Skeletal muscle cell (primary cell): ENCODE results near the gene MIOS.

Experiments
- DNase-seq: peaks from one replicate; pipeline ENCODE4 v3.0.0-alpha.2; 2010; ENCODE audit warnings: low read depth
- H3K4me3 ChIP-seq: 2 replicates; pipeline ENCODE4 v1.5.1; 2011; ENCODE audit warnings: low read depth, mild to moderate bottlenecking, control low read depth, low read length, moderate library complexity

Gene MIOS

GRCh38 chr7:7577888-7578287 lies 11.2 kb downstream of the MIOS start:
- no peak overlapping the region for H3K4me3 ChIP-seq
- DNase-seq = no peak

DNA sequence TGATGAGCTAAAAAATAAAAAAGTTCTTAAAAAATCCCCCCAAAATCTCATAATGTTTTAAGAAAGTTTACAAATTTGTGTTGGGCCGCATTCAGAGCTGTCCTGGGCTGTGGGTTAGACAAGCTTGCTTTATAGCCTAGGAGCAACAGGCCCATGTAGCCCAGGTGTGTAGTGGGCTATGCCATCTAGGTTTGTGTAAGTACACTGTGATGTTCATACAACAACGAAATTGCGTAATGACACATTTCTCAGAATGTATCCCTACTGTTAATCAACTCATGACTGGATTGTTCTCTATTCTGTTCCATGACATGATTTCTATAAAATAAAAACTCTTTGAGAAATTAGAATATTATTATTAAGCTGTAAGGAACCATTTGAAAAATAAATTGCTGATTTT lies 13.0 kb downstream of the MIOS start:
- H3K4me3 ChIP-seq = no peak overlapping the region
- DNase-seq = no peak

- no peak overlapping the region for H3K4me3 ChIP-seq
- no peak for DNase-seq
These were observed 15.0 kb downstream of the MIOS start for GRCh38 chr7:7581531-7582179.

- no peak for DNase-seq
- H3K4me3 ChIP-seq = no peak overlapping the region
These were observed 15.9 kb downstream of the MIOS start for GRCh38 chr7:7582596-7582995.

DNA sequence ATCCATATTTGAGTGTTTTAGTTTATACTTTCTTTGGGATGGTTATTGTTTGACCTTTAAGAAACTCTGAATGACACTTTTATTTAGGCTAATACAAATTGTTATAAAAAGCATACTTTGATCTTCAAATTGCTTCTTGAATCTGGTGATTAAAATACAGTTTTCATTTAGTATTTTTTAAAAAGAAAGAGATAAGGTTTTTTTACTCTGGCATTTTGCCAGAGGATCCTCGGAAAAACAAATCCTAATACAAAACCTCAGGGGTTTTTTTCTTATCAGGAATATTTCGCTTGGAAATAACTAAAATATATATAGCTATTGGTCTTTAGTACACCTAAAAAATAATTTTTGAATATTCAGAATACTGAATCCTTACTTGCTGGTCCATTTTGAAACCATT lies 17.0 kb downstream of the MIOS start:
- no peak overlapping the region for H3K4me3 ChIP-seq
- DNase-seq = no peak

DNA sequence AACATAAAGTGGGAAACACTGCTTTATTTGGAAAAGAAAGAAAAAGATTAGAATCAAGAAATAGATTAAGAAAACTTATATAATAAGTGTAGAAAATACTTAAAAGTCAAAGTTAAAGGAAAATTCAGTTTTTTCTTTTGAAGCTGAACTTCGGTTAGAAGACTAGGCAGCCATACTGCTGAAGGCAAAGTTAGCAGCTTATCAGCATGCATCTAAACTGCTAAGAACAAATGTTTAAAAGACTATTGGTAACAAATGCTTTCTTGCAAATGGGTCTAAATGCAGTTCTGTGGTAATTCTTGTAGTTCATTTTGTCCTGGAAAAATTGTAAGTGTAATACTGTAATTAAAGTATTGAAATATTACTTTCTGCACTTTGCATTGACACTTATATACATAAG lies 18.0 kb downstream of the MIOS start:
- H3K4me3 ChIP-seq = no peak overlapping the region
- DNase-seq = no peak

- H3K4me3 ChIP-seq = no peak overlapping the region
These were observed 18.7 kb downstream of the MIOS start for GRCh38 chr7:7585241-7585928.

DNA sequence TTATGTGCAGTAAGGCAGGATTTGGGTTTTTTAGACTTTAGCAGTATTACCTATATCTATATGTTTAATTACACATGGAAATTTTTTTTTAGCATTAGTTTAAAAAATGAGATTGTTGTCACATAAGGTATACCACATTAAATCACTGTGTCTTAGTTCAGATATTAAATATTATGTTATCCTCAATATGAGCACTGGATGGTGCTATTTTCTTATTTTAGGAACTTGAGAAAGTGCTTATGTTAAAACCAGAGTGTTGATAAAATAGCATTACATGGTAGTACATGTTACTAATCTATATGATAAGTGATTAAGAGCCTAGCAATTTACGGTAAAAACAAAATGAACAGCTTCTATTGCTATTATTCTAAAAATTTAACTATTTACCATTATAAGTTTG lies 28.8 kb downstream of the MIOS start:
- no peak for DNase-seq
- no peak overlapping the region for H3K4me3 ChIP-seq

More at GRCh38 chr7:7585241-7585928, 18.7 kb downstream of the MIOS start:
- no peak for DNase-seq

- no peak for DNase-seq
- no peak overlapping the region for H3K4me3 ChIP-seq
These were observed 29.5 kb downstream of the MIOS start for GRCh38 chr7:7596176-7596575.

DNA sequence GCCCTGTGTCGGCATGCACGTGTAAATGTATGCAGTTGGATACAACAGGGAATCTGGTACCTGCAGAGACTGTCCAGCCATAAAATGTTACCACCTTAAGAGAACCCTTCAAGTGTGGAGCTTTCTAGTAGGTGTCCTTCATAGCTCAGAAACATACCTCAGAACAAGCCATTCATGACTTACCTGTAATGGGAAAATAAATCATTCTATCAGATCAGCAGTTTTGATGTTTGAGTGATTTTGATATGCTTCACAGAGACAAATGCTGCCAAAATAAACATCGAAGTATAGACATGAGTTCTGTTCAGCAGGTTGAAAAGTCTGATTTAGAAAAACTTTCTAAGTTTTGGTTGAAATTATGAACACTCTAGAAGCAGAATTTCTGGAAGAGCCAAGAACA lies 40.3 kb downstream of the MIOS start:
- no peak for DNase-seq
- no peak overlapping the region for H3K4me3 ChIP-seq

- no peak for DNase-seq
- H3K4me3 ChIP-seq = no peak overlapping the region
These were observed 42.6 kb downstream of the MIOS start for GRCh38 chr7:7609330-7609729.

DNA sequence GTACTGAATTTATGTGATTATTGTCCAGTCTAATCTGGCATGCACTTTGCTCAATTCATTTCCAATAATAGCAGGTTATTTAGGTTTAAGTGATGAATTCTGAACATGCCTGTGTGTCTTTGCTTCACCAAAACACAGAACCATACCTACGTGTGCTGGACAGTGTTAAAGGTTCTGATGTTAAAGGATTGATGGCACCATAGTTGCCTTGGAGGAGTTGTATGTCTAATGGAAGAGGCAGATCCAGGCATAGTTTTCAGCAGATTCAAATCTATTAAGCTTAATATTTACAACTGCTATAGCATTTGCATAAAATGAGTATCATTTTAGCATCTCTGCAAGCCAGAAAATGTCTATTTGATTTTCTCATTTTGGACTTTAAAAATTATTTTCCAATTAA lies 45.8 kb downstream of the MIOS start:
- H3K4me3 ChIP-seq = no peak overlapping the region
- no peak for DNase-seq

- DNase-seq = no peak
- no peak overlapping the region for H3K4me3 ChIP-seq
These were observed 46.5 kb downstream of the MIOS start for GRCh38 chr7:7613210-7613609.

- DNase-seq = no peak
- H3K4me3 ChIP-seq = no peak overlapping the region
These were observed 47.5 kb downstream of the MIOS start for GRCh38 chr7:7614018-7614741.

- DNase-seq = no peak
- H3K4me3 ChIP-seq = no peak overlapping the region
These were observed 50.9 kb downstream of the MIOS start for GRCh38 chr7:7617550-7617949.

DNA sequence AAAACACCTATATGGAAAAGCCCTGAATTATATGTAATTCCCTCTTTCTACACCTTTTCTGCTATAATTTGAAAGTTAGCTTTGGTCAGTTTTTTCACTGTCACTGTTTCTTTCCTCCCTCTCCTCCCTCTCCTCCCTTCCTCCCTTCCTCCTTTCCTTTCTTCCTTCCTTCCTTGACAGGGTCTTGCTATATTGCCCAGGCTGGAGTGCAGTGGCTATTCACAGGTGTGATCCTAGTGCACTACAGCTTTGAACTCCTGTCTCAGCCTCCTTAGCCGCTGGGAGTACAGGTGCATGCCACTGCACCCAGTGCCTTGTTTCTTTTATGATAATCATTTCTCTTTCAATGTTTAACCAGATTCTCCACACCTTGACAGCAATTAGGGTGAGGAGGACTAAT lies 51.7 kb downstream of the MIOS start:
- no peak overlapping the region for H3K4me3 ChIP-seq
- no peak for DNase-seq

DNA sequence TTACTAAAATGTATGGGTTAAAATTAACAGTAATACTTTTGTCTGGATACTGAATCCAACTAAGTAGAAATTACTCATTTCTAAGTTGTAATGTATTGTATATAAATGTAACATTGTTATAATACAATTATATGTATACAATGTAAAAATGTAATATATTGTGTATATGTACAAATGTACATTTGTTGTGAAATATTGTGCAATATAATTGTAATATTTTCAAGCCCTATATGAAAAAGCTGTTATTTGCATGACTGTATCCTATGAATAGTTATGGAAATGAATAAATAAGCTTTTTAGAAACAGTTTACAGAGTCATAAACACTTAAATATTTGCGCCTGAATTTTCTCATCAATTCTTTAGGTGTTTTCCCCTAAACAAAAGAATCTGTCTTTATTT lies 53.6 kb downstream of the MIOS start:
- DNase-seq = no peak
- H3K4me3 ChIP-seq = no peak overlapping the region

DNA sequence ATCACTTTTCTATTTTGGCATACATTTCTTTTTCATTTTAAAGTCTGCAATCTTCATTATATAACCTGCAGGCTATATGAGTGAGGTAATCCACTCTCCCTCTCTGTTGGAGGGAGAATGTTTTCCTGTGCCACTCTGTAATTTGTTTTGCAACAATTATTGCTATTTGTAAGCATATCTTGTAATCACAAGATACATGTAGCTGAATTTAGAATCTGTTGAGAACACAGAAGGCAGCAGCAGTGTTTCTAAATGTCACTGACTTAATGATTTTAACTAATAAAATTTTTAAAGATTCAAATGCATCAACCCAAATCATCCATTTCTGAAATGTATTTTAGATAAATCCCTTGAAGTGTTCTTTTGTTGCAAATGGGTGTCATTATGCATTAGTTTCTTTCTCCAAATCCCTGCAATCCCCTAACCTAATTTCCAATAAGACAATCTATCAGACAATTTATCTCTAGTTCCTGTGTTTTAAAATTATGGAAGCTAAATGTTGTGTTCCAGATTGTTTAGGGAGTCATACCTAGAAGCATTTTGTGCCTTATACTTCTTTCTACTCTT lies 54.0 kb downstream of the MIOS start:
- DNase-seq = no peak
- no peak overlapping the region for H3K4me3 ChIP-seq

DNA sequence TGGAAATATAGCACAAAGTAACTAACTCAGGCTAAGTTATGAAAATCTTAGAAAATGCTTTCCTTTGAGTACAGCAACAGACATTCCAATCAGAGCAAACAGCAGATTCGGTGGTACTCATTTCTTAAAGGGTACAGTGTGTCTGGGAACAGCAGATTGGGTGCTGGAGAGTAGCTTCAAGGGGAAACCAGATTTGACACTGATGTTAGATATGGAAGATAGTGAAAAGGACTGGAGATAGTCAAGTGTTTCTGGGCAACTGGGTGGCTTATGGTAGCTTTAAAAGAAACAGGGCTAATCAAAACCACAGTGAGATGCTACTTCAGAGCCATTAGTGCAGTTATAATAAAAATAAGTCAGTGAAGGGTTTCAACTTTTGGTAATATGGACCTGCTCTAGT lies 61.8 kb downstream of the MIOS start:
- DNase-seq = no peak
- H3K4me3 ChIP-seq = no peak overlapping the region

GRCh38 chr7:7630626-7631329 lies 64.1 kb downstream of the MIOS start:
- DNase-seq = no peak
- no peak overlapping the region for H3K4me3 ChIP-seq
